IMR-90 (cell line): ENCODE results near the gene ZNF611. TPM values are rescaled to one million over a fixed set of nuclear protein-coding genes. Genes with fewer than 3 reads are reported as not detected.
A peak's percentile ranks its signal among the peaks of the same experiment; 100 is the strongest.

ENCODE experiments used
- ATAC-seq: fragments of 200-7000 bp; cut with Tn5 transposase; 2 replicates; pipeline ENCODE4 v1.9.1; 2020; ENCODE audit warnings: low read depth, mild to moderate bottlenecking, moderate library complexity
- BruUV-seq: library from RNA; stranded (reverse); fragments of 400-500 nt; replicated peaks from 2 replicates; lab custom pipeline; 2021; lab: Mats Ljungman, UMichigan
- CTCF ChIA-PET: fragments of 300-600 bp; formaldehyde crosslinking; extraction: SDS; loops from one replicate; lab custom pipeline; 2021; ENCODE audit warnings: antibody characterized with exemption; lab: Yijun Ruan, JAX
- POLR2A ChIA-PET: fragments of 300-600 bp; sonication (Branson Sonifier 250); formaldehyde crosslinking; loops from one replicate; lab custom pipeline; 2022; ENCODE audit warnings: antibody characterized with exemption; ENCODE audit not compliant: unreplicated experiment; lab: Charles Lee
- DNase-seq: peaks from one replicate; pipeline ENCODE4 v3.0.0; 2013
- H2AFZ ChIP-seq: replicated peaks from 2 replicates; pipeline ENCODE3; 2013; ENCODE audit warnings: low read length, mild to moderate bottlenecking; ENCODE audit not compliant: poor library complexity
- H2AK5ac ChIP-seq: 2 replicates; pipeline ENCODE4 v1.6.1; 2013; ENCODE audit warnings: low read depth, low read length, inconsistent platforms
- H2AK9ac ChIP-seq: replicated peaks from 2 replicates; pipeline ENCODE3; 2013; ENCODE audit warnings: mild to moderate bottlenecking, low read depth, low read length, moderate library complexity; ENCODE audit not compliant: poor library complexity
- H2BK120ac ChIP-seq: 2 replicates; pipeline ENCODE4 v1.6.1; 2013; ENCODE audit warnings: low read depth, low read length, inconsistent platforms
- H2BK15ac ChIP-seq: 3 replicates; pipeline ENCODE4 v1.6.1; 2013; ENCODE audit warnings: low read depth, low read length, inconsistent platforms
- H2BK20ac ChIP-seq: 2 replicates; pipeline ENCODE4 v1.6.1; 2013; ENCODE audit warnings: low read depth, mild to moderate bottlenecking, inconsistent platforms, low read length, moderate library complexity
- H2BK5ac ChIP-seq: 2 replicates; pipeline ENCODE4 v1.6.1; 2013; ENCODE audit warnings: mild to moderate bottlenecking, low read depth, low read length, inconsistent platforms; ENCODE audit not compliant: poor library complexity, severe bottlenecking
- H3K14ac ChIP-seq: replicated peaks from 2 replicates; pipeline ENCODE4 v1.6.1; 2013; ENCODE audit warnings: low read depth, low read length, inconsistent platforms
- H3K18ac ChIP-seq: 2 replicates; pipeline ENCODE4 v1.6.1; 2013; ENCODE audit warnings: low read depth, low read length, control low read depth
- H3K23ac ChIP-seq: 2 replicates; pipeline ENCODE4 v1.6.1; 2013; ENCODE audit warnings: low read depth, low read length, inconsistent platforms
- H3K27ac ChIP-seq: 2 replicates; pipeline ENCODE4 v1.5.1; 2013; ENCODE audit warnings: mild to moderate bottlenecking, control low read depth, low read length; ENCODE audit not compliant: insufficient read depth
- H3K27me3 ChIP-seq: 2 replicates; pipeline ENCODE4 v1.6.1; 2013; ENCODE audit warnings: low read length; ENCODE audit not compliant: control insufficient read depth, insufficient read depth
- H3K36me3 ChIP-seq: 2 replicates; pipeline ENCODE4 v1.6.1; 2013; ENCODE audit warnings: low read length, mixed read lengths; ENCODE audit not compliant: control insufficient read depth, insufficient read depth
- H3K4ac ChIP-seq: 2 replicates; pipeline ENCODE4 v1.6.1; 2013; ENCODE audit warnings: low read depth, low read length, inconsistent platforms
- H3K4me1 ChIP-seq: 2 replicates; pipeline ENCODE4 v1.6.1; 2013; ENCODE audit warnings: low read length, mixed read lengths; ENCODE audit not compliant: control insufficient read depth, insufficient read depth
- H3K4me2 ChIP-seq: 2 replicates; pipeline ENCODE4 v1.6.1; 2013; ENCODE audit warnings: low read depth, mild to moderate bottlenecking, control low read depth, low read length, moderate library complexity
- H3K4me3 ChIP-seq: 2 replicates; pipeline ENCODE4 v1.5.1; 2013; ENCODE audit warnings: low read depth, mild to moderate bottlenecking, control low read depth, low read length, moderate library complexity; ENCODE audit not compliant: insufficient read depth
- H3K56ac ChIP-seq: 2 replicates; pipeline ENCODE4 v1.6.1; 2013; ENCODE audit warnings: low read length, inconsistent platforms; ENCODE audit not compliant: insufficient read depth; ENCODE audit errors: extremely low read depth
- H3K79me1 ChIP-seq, 2 experiments: 2 replicates each; pipeline ENCODE4 v1.6.1; 2013; ENCODE audit warnings: low read length in 2 of 2, inconsistent platforms in 1 of 2, low read depth in 1 of 2
- H3K9ac ChIP-seq: 2 replicates; pipeline ENCODE4 v1.6.1; 2013; ENCODE audit warnings: low read depth, low read length, control low read depth
- H3K9me1 ChIP-seq: 2 replicates; pipeline ENCODE4 v1.6.1; 2013; ENCODE audit warnings: low read length, inconsistent platforms; ENCODE audit not compliant: insufficient read depth
- H3K9me3 ChIP-seq: 2 replicates; pipeline ENCODE4 v1.6.1; 2013; ENCODE audit warnings: low read length; ENCODE audit not compliant: control insufficient read depth, insufficient read depth
- H4K20me1 ChIP-seq: 2 replicates; pipeline ENCODE4 v1.6.1; 2013; ENCODE audit warnings: low read length, inconsistent platforms; ENCODE audit not compliant: insufficient read depth
- H4K5ac ChIP-seq: 2 replicates; pipeline ENCODE4 v1.6.1; 2013; ENCODE audit warnings: mild to moderate bottlenecking, low read depth, low read length, control low read depth
- H4K8ac ChIP-seq, 2 experiments: 2 replicates each; pipeline ENCODE4 v1.6.1; 2013; ENCODE audit warnings: low read depth in 2 of 2, low read length in 2 of 2, control low read depth in 1 of 2, inconsistent platforms in 1 of 2
- H4K91ac ChIP-seq: 2 replicates; pipeline ENCODE4 v1.6.1; 2013; ENCODE audit warnings: low read depth, low read length, inconsistent platforms; ENCODE audit not compliant: insufficient read depth
- BHLHE40 ChIP-seq: fragments of 150-350 bp; IDR thresholded peaks from 2 replicates; pipeline ENCODE4 v1.6.1; 2016; ENCODE audit warnings: mild to moderate bottlenecking, low read depth, low read length
- CEBPB ChIP-seq: IDR thresholded peaks from 2 replicates; pipeline ENCODE4 v1.6.1; 2012; ENCODE audit warnings: low read depth, low read length, improper control_type of control experiment
- CHD1 ChIP-seq: IDR thresholded peaks from 2 replicates; pipeline ENCODE4 v1.6.1; 2012; ENCODE audit warnings: low read depth, low read length, improper control_type of control experiment
- FOS ChIP-seq: fragments of 150-350 bp; IDR thresholded peaks from 2 replicates; pipeline ENCODE4 v1.6.1; 2016; ENCODE audit warnings: low read depth, low read length
- MAFK ChIP-seq: IDR thresholded peaks from 2 replicates; pipeline ENCODE4 v1.6.1; 2012; ENCODE audit warnings: low read depth, low read length, improper control_type of control experiment
- MAZ ChIP-seq: IDR thresholded peaks from 2 replicates; pipeline ENCODE4 v1.6.1; 2012; ENCODE audit warnings: low read depth, mild to moderate bottlenecking, low read length, improper control_type of control experiment, moderate library complexity, borderline replicate concordance
- MXI1 ChIP-seq: IDR thresholded peaks from 2 replicates; pipeline ENCODE4 v1.6.1; 2012; ENCODE audit warnings: low read depth, mild to moderate bottlenecking, low read length, moderate library complexity, borderline replicate concordance
- NFE2L2 ChIP-seq: fragments of 150-350 bp; IDR thresholded peaks from 2 replicates; pipeline ENCODE4 v1.6.1; 2016; ENCODE audit warnings: low read depth, mild to moderate bottlenecking, low read length
- POLR2A ChIP-seq: IDR thresholded peaks from 2 replicates; pipeline ENCODE4 v1.6.1; 2012; ENCODE audit warnings: mild to moderate bottlenecking, low read depth, low read length
- RAD21 ChIP-seq: IDR thresholded peaks from 2 replicates; pipeline ENCODE4 v1.6.1; 2012; ENCODE audit warnings: low read length, improper control_type of control experiment
- RCOR1 ChIP-seq: IDR thresholded peaks from 2 replicates; pipeline ENCODE4 v1.6.1; 2012; ENCODE audit warnings: mild to moderate bottlenecking, low read length, improper control_type of control experiment; ENCODE audit not compliant: insufficient replicate concordance
- RFX5 ChIP-seq: IDR thresholded peaks from 2 replicates; pipeline ENCODE4 v1.8.0; 2012; ENCODE audit warnings: low read depth, mild to moderate bottlenecking, low read length, moderate library complexity
- SMC3 ChIP-seq: fragments of 150-350 bp; IDR thresholded peaks from 2 replicates; pipeline ENCODE4 v1.6.1; 2016; ENCODE audit warnings: low read depth, mild to moderate bottlenecking, antibody characterized with exemption, low read length, moderate library complexity
- WGBS, 2 experiments: methylation state at CpG; one replicate each; pipeline versions ENCODE4 v1.1.5 to v1.1.7; 2013; ENCODE audit warnings: missing lambda C conversion rate in 2 of 2; ENCODE audit not compliant: insufficient read length in 1 of 2; ENCODE audit errors: extremely low coverage in 2 of 2; 5-methylcytosine and 5-hydroxymethylcytosine counted together
- dilution Hi-C: fragments of 300-500 bp; cut with HindIII; formaldehyde crosslinking; loops from one replicate; pipeline ENCODE4 v1.14.3; 2018; ENCODE audit warnings: low sequenced_read_pairs; ENCODE audit not compliant: unreplicated experiment
- in situ Hi-C: fragments of 300-500 bp; cut with MboI; formaldehyde crosslinking; loops from 3 replicates; pipeline ENCODE4 v1.14.3; 2019; ENCODE audit warnings: low sequenced_read_pairs, inconsistent platforms, mixed read lengths
- intact Hi-C: fragments of 100-400 bp; cut with micrococcal nuclease; formaldehyde crosslinking; loops from 2 replicates; pipeline ENCODE4 v1.10.0; 2022
- polyA plus RNA-seq, 3 experiments: library from polyadenylated mRNA; depleted of rRNA; stranded (reverse); fragments of >200 nt; gene quantifications; 2 replicates each; pipeline ENCODE4 v1.2.3, GENCODE V29; 2012; ENCODE audit warnings: low replicate concordance in 1 of 3
- total RNA-seq: library from RNA; depleted of rRNA; stranded (reverse); fragments of >200 nt; gene quantifications from 2 replicates; pipeline ENCODE4 v1.2.3, GENCODE V29; 2012
- TF ChIP-seq, protein P1 (sequence below): fragments of 150-350 bp; IDR thresholded peaks from 2 replicates; pipeline ENCODE4 v1.6.1; 2016; ENCODE audit warnings: low read depth, mild to moderate bottlenecking, low read length, moderate library complexity, borderline replicate concordance
- TF ChIP-seq, protein P2 (sequence below): fragments of 150-350 bp; IDR thresholded peaks from 2 replicates; pipeline ENCODE4 v1.6.1; 2017; ENCODE audit warnings: mild to moderate bottlenecking, antibody characterized with exemption, low read length, low read depth

The ZNF611 gene
- total and polyA plus RNA-seq, 2 of the 4 experiments (the other 2 are of a cell fraction): 3.8 to 8.8 TPM

DNA sequence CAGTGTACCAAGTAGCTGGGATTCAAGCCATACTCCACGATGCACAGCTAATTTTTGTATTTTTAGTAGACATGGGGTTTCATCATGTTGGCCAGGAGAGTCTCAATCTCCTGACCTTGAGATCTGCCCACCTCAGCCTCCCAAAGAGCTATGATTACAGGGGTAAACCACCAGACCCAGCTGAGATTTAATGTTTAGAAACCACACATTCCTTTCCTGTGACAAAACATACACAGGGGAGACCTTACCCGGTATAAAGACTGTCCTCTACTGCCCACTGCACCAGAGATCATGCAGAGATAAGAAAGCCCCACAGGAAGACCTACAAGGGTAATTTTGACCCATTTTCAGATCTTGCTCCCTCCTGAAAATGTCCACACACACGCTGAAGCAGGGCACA lies 73.9 kb downstream of the ZNF611 start:
- intact Hi-C loops: no loop called here
- H3K23ac ChIP-seq: peak overlapping the region; percentile 29; the same call in 1 of the 2 replicates
- H3K4me2 ChIP-seq: no peak overlapping the region
- no peak overlapping the region for H3K27ac ChIP-seq
- 0 out of 4 replicates have a peak overlapping the region, but pooled peaks of 1 of the 2 experiments have one; percentile 33 for H4K8ac ChIP-seq
- no peak overlapping the region for H4K91ac ChIP-seq
- in situ Hi-C loops: no loop called here
- peaks cover 32 to 77% of the 10 kb centered on the region in 2 experiments for H3K79me1 ChIP-seq
- no peak overlapping the region for H3K18ac ChIP-seq
- ATAC-seq: peak; percentile 74
- peak overlapping the region; percentile 54; the same call in 1 of the 2 replicates for H2BK20ac ChIP-seq
- peaks cover 7% of the 10 kb centered on the region; the same call in 1 of the 2 replicates for H3K9me1 ChIP-seq
- BruUV-seq: no TSS peak
- H2AFZ ChIP-seq: no peak overlapping the region
- no peak overlapping the region for H2AK9ac ChIP-seq
- H2AK5ac ChIP-seq: peak overlapping the region; percentile 33; the same call in 1 of the 2 replicates
- H3K4me1 ChIP-seq: peaks cover 8% of the 10 kb centered on the region
- H3K4me3 ChIP-seq: no peak overlapping the region
- TF ChIP-seq MAFK: no peak
- TF ChIP-seq, protein P1, sequence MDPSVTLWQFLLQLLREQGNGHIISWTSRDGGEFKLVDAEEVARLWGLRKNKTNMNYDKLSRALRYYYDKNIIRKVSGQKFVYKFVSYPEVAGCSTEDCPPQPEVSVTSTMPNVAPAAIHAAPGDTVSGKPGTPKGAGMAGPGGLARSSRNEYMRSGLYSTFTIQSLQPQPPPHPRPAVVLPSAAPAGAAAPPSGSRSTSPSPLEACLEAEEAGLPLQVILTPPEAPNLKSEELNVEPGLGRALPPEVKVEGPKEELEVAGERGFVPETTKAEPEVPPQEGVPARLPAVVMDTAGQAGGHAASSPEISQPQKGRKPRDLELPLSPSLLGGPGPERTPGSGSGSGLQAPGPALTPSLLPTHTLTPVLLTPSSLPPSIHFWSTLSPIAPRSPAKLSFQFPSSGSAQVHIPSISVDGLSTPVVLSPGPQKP: no peak
- no peak for TF ChIP-seq FOS
- TF ChIP-seq MXI1: no peak
- no peak for TF ChIP-seq RCOR1
- TF ChIP-seq, protein P2, sequence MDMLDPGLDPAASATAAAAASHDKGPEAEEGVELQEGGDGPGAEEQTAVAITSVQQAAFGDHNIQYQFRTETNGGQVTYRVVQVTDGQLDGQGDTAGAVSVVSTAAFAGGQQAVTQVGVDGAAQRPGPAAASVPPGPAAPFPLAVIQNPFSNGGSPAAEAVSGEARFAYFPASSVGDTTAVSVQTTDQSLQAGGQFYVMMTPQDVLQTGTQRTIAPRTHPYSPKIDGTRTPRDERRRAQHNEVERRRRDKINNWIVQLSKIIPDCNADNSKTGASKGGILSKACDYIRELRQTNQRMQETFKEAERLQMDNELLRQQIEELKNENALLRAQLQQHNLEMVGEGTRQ: no peak
- no peak for TF ChIP-seq RFX5
- TF ChIP-seq POLR2A: no peak
- no peak for TF ChIP-seq MAZ
- TF ChIP-seq CHD1: no peak
- TF ChIP-seq CEBPB: no peak
- no peak for TF ChIP-seq SMC3
- no peak for TF ChIP-seq RAD21
- TF ChIP-seq NFE2L2: no peak
- TF ChIP-seq BHLHE40: no peak
- H4K5ac ChIP-seq: no peak overlapping the region
- WGBS, 2 experiments: no CpG with 5 or more reads among the region's 3 CpGs
- peak overlapping the region; percentile 64 for H3K4ac ChIP-seq
- peaks cover 25% of the 10 kb centered on the region for H3K36me3 ChIP-seq
- ChIA-PET POLR2A (no interaction called here), CTCF (no interaction called here)
- H3K56ac ChIP-seq: no peak overlapping the region
- H2BK5ac ChIP-seq: peak overlapping the region; percentile 12
- no peaks in the 10 kb centered on the region for H3K27me3 ChIP-seq
- no peak overlapping the region for H2BK15ac ChIP-seq
- H4K20me1 ChIP-seq: peaks cover 11% of the 10 kb centered on the region
- no peaks in the 10 kb centered on the region for H3K9me3 ChIP-seq
- H2BK120ac ChIP-seq: no peak overlapping the region
- 0 out of 2 replicates have a peak overlapping the region, but pooled peaks have one; percentile 72 for H3K14ac ChIP-seq
- peak; percentile 47 for DNase-seq
- dilution Hi-C loops: no loop called here
- H3K9ac ChIP-seq: no peak overlapping the region
